HFFc6 (cell line): Measurements from ENCODE around the gene TUSC2. TPM values are rescaled to one million over a fixed set of nuclear protein-coding genes. Genes with fewer than 3 reads are reported as not detected.
"Not testable (repeated sequence)": the region's sequence is repeated elsewhere in the genome, so short reads cannot be mapped to it uniquely, and the experiment has no call there.

Experiments used
- DNase-seq: peaks from one replicate; pipeline ENCODE4 v3.0.0-alpha.2; 2018
- H3K27ac Mint-ChIP-seq: 2 replicates; pipeline ENCODE4 v1.8.0; 2020; ENCODE audit warnings: mild to moderate bottlenecking, mixed read lengths
- H3K27me3 Mint-ChIP-seq: 2 replicates; pipeline ENCODE4 v1.8.0; 2021; ENCODE audit warnings: mild to moderate bottlenecking, moderate library complexity, mixed read lengths; ENCODE audit not compliant: insufficient read depth
- H3K36me3 Mint-ChIP-seq: 2 replicates; pipeline ENCODE4 v1.8.0; 2021; ENCODE audit warnings: low read depth, mixed read lengths
- H3K4me1 Mint-ChIP-seq: 2 replicates; pipeline ENCODE4 v1.8.0; 2020; ENCODE audit warnings: low read depth, mixed read lengths
- H3K4me3 Mint-ChIP-seq: 2 replicates; pipeline ENCODE4 v1.8.0; 2020; ENCODE audit warnings: mild to moderate bottlenecking, moderate library complexity, mixed read lengths
- H3K9me3 Mint-ChIP-seq: 2 replicates; pipeline ENCODE4 v1.8.0; 2020; ENCODE audit warnings: mild to moderate bottlenecking, mixed read lengths
- total RNA-seq, 6 experiments: library from RNA; stranded (reverse); fragmentation: NEBNext Ultra II Directional; extraction: Animal tissue kit (Norgen Biotek cat#: 25700); gene quantifications; 2 replicates in 1 of 6; 3 replicates in 5 of 6; pipeline ENCODE4 v1.2.3, GENCODE V29; 2021
- TF ChIP-seq, protein P1 (sequence below): fragments of 200-600 bp; sonication (generic); IDR thresholded peaks from 2 replicates; pipeline ENCODE4 v1.5.0; 2021; ENCODE audit warnings: antibody characterized with exemption, mild to moderate bottlenecking

Gene TUSC2
- total RNA-seq, 6 experiments from 2014 or later = 23.9 to 34.2 (median 26.8) TPM

DNA sequence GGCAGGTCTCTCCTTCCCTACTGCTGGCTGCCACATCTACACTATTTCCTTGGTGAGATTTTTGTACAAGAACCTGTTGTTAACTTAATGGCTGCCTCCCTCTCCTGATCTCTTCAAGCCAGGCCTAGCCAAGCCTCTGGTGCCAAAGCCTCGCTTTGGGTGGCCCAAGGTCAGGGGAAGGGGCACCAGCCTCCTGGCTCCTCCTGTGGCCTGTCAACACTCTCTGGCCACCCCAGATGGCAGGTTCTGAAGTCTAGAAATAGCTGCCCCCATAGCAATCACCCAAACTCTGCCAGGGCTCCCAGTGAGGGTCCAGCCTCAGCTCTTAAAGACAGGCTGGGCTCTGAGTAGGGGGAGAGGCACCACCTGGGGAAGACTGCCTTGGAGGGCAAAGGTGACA, 40.8 kb downstream of the TUSC2 start:
- Mint-ChIP-seq H3K9me3 (no peaks in the 10 kb centered on the region), H3K27me3 (no peaks in the 10 kb centered on the region; the same call in 1 of the 2 replicates), H3K27ac (no peak overlapping the region), H3K4me3 (no peak overlapping the region), H3K36me3 (peaks cover 10% of the 10 kb centered on the region), H3K4me1 (peaks cover 7% of the 10 kb centered on the region)
- TF ChIP-seq, protein P1, sequence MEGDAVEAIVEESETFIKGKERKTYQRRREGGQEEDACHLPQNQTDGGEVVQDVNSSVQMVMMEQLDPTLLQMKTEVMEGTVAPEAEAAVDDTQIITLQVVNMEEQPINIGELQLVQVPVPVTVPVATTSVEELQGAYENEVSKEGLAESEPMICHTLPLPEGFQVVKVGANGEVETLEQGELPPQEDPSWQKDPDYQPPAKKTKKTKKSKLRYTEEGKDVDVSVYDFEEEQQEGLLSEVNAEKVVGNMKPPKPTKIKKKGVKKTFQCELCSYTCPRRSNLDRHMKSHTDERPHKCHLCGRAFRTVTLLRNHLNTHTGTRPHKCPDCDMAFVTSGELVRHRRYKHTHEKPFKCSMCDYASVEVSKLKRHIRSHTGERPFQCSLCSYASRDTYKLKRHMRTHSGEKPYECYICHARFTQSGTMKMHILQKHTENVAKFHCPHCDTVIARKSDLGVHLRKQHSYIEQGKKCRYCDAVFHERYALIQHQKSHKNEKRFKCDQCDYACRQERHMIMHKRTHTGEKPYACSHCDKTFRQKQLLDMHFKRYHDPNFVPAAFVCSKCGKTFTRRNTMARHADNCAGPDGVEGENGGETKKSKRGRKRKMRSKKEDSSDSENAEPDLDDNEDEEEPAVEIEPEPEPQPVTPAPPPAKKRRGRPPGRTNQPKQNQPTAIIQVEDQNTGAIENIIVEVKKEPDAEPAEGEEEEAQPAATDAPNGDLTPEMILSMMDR = no peak
- no peak for DNase-seq

DNA sequence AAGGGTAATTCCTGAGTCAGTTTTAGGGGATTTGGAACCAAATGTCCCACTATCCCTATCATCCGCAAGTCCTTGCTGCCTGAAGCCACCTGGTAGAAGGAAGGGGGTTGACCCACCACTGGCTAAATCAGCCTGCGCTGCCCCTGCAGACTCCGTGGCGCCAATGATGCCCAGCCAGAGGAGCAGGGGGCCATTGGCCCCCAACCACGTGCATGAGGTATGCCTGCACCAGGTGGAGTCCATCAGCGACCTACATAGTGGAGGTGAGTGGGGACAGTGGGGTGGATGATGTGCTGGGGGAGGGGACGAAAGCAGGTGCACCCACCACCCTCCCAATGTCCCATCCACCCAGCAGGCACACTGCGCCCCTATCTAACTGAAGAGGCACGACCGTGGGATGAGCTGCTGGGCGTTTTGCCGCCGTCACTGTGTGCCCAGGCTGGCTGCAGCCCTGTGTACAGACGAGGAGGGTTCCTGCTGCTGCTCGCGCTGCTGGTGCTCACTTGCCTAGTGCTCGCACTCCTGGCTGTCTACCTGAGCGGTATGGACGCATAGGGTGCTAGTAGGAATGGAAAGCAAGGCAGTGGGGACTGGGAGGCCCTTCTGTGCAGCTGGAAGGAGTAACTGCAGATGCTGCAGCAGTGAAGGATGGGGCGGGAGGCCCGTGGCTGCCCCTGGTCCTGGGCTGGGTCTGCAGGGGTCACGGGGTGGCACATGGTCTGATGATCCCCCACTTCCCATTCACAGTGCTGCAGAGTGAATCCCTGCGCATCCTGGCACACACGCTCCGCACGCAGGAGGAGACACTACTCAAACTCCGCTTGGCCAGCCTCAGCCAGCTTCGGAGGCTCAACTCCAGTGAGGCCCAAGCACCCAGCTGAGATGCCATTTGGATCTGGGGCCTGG, 41.4 kb downstream of the TUSC2 start:
- Mint-ChIP-seq H3K27ac (no peak overlapping the region), H3K9me3 (no peaks in the 10 kb centered on the region), H3K4me3 (no peak overlapping the region), H3K36me3 (peaks cover 10% of the 10 kb centered on the region), H3K4me1 (peaks cover 7% of the 10 kb centered on the region), H3K27me3 (no peaks in the 10 kb centered on the region; the same call in 1 of the 2 replicates)
- TF ChIP-seq, protein P1 = no peak
- DNase-seq = no peak

DNA sequence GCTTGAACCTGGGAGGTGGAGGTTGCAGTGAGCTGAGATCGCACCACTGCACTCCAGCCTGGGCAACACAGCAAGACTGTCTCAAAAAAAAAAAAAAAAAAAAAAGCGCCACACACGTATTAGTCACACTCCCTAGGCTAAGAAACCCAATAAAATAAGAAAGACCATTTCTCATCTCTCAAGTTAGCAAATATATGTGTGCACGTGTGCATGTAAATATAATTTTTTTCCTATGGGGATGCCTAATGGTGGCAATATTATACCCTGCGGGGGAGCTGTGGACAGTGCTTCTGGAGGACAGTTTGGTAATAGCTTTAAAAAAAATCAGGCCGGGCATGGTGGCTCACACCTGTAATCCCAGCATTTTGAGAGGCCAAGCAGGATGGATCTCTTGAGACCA, 43.9 kb downstream of the TUSC2 start:
- H3K4me1 Mint-ChIP-seq, H3K27me3 Mint-ChIP-seq, H3K4me3 Mint-ChIP-seq, H3K9me3 Mint-ChIP-seq, H3K27ac Mint-ChIP-seq, H3K36me3 Mint-ChIP-seq, DNase-seq: not testable (repeated sequence)

DNA sequence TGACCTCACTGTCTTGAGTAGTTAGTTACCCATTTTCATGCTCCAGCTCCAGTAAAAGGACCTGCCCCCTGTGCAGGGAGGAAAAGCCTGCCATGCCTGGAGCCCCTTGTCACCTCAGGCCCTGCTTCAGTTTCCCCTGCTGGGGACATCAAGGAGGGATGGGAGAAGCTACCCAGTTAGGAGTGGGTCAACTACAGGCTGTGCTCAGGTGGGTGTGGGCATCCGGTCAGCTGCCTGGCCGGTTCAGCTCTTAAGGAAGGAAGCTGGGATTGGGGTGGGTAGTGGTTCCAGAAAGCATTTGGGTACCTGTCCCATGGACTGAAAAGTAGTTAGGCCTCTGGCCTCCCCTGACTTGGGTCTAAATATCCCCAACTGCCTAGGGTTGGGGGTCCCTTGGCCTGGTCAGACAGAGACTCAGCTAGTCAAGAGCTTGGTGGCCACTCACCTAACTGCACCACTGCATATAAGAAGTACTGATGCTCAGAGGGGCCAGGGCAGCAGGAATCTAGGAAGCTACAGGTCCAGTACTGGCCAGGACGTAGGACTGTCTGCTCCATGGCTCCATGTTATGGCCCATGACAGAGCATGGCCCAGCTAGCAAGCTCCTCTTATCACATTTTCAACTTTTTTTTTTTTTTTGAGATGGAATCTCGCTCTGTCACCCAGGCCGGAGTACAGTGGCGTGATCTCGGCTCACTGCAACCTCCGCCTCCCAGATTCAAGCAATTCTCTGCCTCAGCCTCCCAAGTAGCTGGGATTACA, 48.6 kb downstream of the TUSC2 start:
- Mint-ChIP-seq H3K27me3 (peaks cover 1% of the 10 kb centered on the region), H3K9me3 (no peaks in the 10 kb centered on the region), H3K4me1 (peaks cover under 1% of the 10 kb centered on the region; the same call in 1 of the 2 replicates), H3K4me3 (no peak overlapping the region), H3K36me3 (no peaks in the 10 kb centered on the region), H3K27ac (no peak overlapping the region)
- no peak for DNase-seq
- TF ChIP-seq, protein P1 = no peak

DNA sequence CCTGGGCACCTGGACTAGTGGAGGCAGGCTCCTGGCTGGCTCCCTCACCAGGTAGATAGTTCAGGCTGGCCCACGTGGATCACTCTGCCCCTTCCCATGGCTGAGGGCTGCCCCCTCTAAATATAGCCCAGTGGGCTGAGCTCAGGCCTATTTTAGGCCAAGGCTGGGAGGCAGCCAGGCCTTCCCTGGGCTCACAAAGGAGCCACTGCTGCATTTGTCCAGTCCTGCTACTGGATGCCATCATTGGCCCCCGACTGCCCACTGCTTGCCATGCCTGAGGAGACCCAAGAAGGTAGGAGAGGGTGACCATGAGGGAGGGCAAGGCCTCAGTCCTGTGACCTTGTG, 49.2 kb downstream of the TUSC2 start, which contains the start of gene LSMEM2:
Gene LSMEM2, plus strand, starts transcription at position 208 of the 345 bp plus-strand sequence. Its CDS starts 27 bp downstream, at position 235.
- Mint-ChIP-seq H3K36me3 (no peaks in the 10 kb centered on the region), H3K27ac (no peak within 1 kb of the TSS), H3K9me3 (no peaks in the 10 kb centered on the region), H3K27me3 (peaks cover 1% of the 10 kb centered on the region), H3K4me3 (no peak within 1 kb of the TSS), H3K4me1 (peaks cover 6% of the 10 kb centered on the region; the same call in 1 of the 2 replicates)
- TF ChIP-seq, protein P1 = no peak
- DNase-seq = no peak
